SK-N-SH (cell line): Measurements from ENCODE around the gene DZIP3.
A peak's percentile ranks its signal among the peaks of the same experiment; 100 is the strongest.

ENCODE experiments used
- CTCF ChIP-seq: fragments of 200-600 bp; sonication (generic); IDR thresholded peaks from 2 replicates; pipeline ENCODE4 v1.6.1; 2017; ENCODE audit warnings: antibody characterized with exemption, mild to moderate bottlenecking, moderate library complexity
- ELF1 ChIP-seq: IDR thresholded peaks from 2 replicates; pipeline ENCODE4 v1.4.0; 2012
- EP300 ChIP-seq, 2 experiments: IDR thresholded peaks; 2 replicates each; pipeline versions ENCODE4 v1.4.0 to v1.6.1; 2012; ENCODE audit warnings: borderline replicate concordance in 1 of 2, low read depth in 1 of 2, low read length in 1 of 2
- EZH2phosphoT487 ChIP-seq: fragments of 200-600 bp; sonication (generic); IDR thresholded peaks from 2 replicates; pipeline ENCODE4 v1.6.1; 2017; ENCODE audit warnings: low read depth, mixed run types, mild to moderate bottlenecking, antibody characterized with exemption, moderate library complexity, borderline replicate concordance
- IRF3 ChIP-seq: fragments of 150-350 bp; IDR thresholded peaks from 2 replicates; pipeline ENCODE4 v1.6.1; 2016; ENCODE audit warnings: mild to moderate bottlenecking, low read depth, low read length
- JUND ChIP-seq: IDR thresholded peaks from 2 replicates; pipeline ENCODE4 v1.4.0; 2012
- MAX ChIP-seq: IDR thresholded peaks from 2 replicates; pipeline ENCODE4 v1.4.0; 2012; ENCODE audit warnings: low read depth
- RAD21 ChIP-seq: IDR thresholded peaks from 2 replicates; pipeline ENCODE4 v1.6.1; 2012; ENCODE audit warnings: mild to moderate bottlenecking, low read length
- SIN3A ChIP-seq: IDR thresholded peaks from 2 replicates; pipeline ENCODE4 v1.6.1; 2012; ENCODE audit warnings: low read depth, mild to moderate bottlenecking, low read length, moderate library complexity, borderline replicate concordance
- SMC3 ChIP-seq: IDR thresholded peaks from 2 replicates; pipeline ENCODE4 v1.6.1; 2012; ENCODE audit warnings: low read depth, low read length, improper control_type of control experiment
- TCF12 ChIP-seq: IDR thresholded peaks from 2 replicates; pipeline ENCODE4 v1.4.0; 2012
- TEAD4 ChIP-seq: IDR thresholded peaks from 2 replicates; pipeline ENCODE4 v1.4.0; 2012; ENCODE audit warnings: mild to moderate bottlenecking, borderline replicate concordance; ENCODE audit not compliant: insufficient read depth
- USF1 ChIP-seq: IDR thresholded peaks from 2 replicates; pipeline ENCODE4 v1.4.0; 2012; ENCODE audit warnings: low read depth, borderline replicate concordance
- USF2 ChIP-seq: fragments of 150-350 bp; IDR thresholded peaks from 2 replicates; pipeline ENCODE4 v1.6.1; 2017; ENCODE audit warnings: antibody characterized with exemption, low read length, low read depth, borderline replicate concordance

- TF ChIP-seq CTCF (peak; percentile 87), TCF12 (no peak), SIN3A (no peak), MAX (no peak), SMC3 (peak; percentile 76), JUND (no peak), EZH2phosphoT487 (no peak), USF1 (no peak), RAD21 (peak; percentile 92), ELF1 (no peak), USF2 (no peak), EP300 (IDR thresholded peaks at IDR 0.05; ENCODE audit: borderline replicate concordance in 1 of 2, low read depth in 1 of 2, low read length in 1 of 2) (no peak), TEAD4 (no peak), IRF3 (no peak)
Measured at GRCh38 chr3:108662142-108662738, 72.7 kb downstream of the DZIP3 start.
